ENCODE data around the gene KCNA10. TPM values are rescaled to one million over a fixed set of nuclear protein-coding genes. Genes with fewer than 3 reads are reported as not detected.

The KCNA10 gene
- polyA plus RNA-seq, 3 donors from 2014 or later, result not detected

DNA sequence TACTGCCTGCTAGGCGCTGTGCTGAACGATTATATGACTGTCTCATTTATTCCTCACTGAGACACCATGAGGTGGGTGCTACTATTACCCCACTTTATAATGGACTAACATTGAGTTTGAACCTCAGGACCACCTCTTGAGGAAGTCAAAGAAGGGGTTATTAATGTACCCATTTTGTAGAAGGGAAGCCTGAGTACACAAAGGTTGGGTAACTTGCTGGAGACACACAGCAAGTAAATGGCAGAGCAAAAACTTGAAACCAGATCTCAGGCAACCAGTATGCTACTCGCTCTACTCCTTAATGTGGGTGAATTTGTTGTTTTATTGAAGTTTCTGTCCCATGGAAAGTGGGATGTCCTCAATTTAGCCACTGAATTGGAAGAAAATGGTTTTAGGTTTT is 30.1 kb downstream of the KCNA10 start:
- no peak overlapping the region for H3K4me3 Mint-ChIP-seq
- H3K36me3 Mint-ChIP-seq, result no peaks in the 10 kb centered on the region
- peaks cover 0 to 4% (median 0%) of the 10 kb centered on the region in 3 donors for H3K27me3 Mint-ChIP-seq (ENCODE audit: low read depth in 3 of 3)
- no peaks in the 10 kb centered on the region for H3K4me1 Mint-ChIP-seq
- H3K27ac Mint-ChIP-seq, result no peak overlapping the region
- H3K9me3 Mint-ChIP-seq, result no peaks in the 10 kb centered on the region
- DNase-seq, result no peak

GRCh38 chr1:110488161-110488560 is 30.8 kb downstream of the KCNA10 start:
- Mint-ChIP-seq H3K27me3 (ENCODE audit: low read depth in 3 of 3) (peaks cover 0 to 4% (median 0%) of the 10 kb centered on the region in 3 donors), H3K36me3 (no peaks in the 10 kb centered on the region), H3K9me3 (no peaks in the 10 kb centered on the region), H3K27ac (no peak overlapping the region), H3K4me1 (no peaks in the 10 kb centered on the region), H3K4me3 (no peak overlapping the region)
- no peak for DNase-seq

GRCh38 chr1:110487726-110488125 is 31.2 kb downstream of the KCNA10 start:
- no peak overlapping the region for H3K27ac Mint-ChIP-seq
- DNase-seq, result no peak
- peaks cover 0 to 4% (median 0%) of the 10 kb centered on the region in 3 donors for H3K27me3 Mint-ChIP-seq (ENCODE audit: low read depth in 3 of 3)
- no peak overlapping the region for H3K4me3 Mint-ChIP-seq
- H3K9me3 Mint-ChIP-seq, result no peaks in the 10 kb centered on the region
- H3K36me3 Mint-ChIP-seq, result no peaks in the 10 kb centered on the region
- no peaks in the 10 kb centered on the region for H3K4me1 Mint-ChIP-seq

DNA sequence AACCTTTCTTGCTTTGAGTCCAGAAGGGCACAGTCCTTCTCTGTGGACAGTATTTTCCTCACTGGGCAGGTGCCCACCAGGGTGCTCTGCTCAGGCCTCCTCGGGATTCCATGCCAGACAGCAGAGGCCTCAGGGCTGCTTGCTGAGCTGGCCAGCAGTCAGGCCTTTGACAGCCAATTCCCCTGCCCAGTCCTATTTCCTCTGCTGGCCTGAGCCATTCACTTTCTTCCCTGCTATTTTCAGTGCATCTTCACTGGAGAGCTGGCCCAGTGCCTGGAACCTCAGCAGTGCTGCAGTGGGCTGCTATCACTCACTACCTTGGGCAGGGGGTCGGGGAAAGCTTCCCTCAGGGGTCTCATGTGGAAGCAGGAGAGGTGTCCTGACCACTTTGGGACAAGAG is 33.2 kb downstream of the KCNA10 start:
- Mint-ChIP-seq H3K27ac (no peak overlapping the region), H3K9me3 (no peaks in the 10 kb centered on the region), H3K36me3 (no peaks in the 10 kb centered on the region), H3K4me1 (no peaks in the 10 kb centered on the region), H3K4me3 (no peak overlapping the region), H3K27me3 (ENCODE audit: low read depth in 3 of 3) (peaks cover 0 to 4% (median 0%) of the 10 kb centered on the region in 3 donors)
- no peak for DNase-seq

- H3K27me3 Mint-ChIP-seq (ENCODE audit: low read depth in 3 of 3), result peaks cover 0 to 4% (median 0%) of the 10 kb centered on the region in 3 donors
Measured at GRCh38 chr1:110484801-110485200, 34.2 kb downstream of the KCNA10 start.

GRCh38 chr1:110483308-110483685 is 35.7 kb downstream of the KCNA10 start:
- Mint-ChIP-seq H3K4me1 (no peaks in the 10 kb centered on the region), H3K4me3 (no peak overlapping the region), H3K36me3 (no peaks in the 10 kb centered on the region), H3K27ac (no peak overlapping the region), H3K9me3 (no peaks in the 10 kb centered on the region), H3K27me3 (ENCODE audit: low read depth in 3 of 3) (peaks cover 0 to 4% (median 0%) of the 10 kb centered on the region in 3 donors)
- DNase-seq, result no peak

More at GRCh38 chr1:110484801-110485200, 34.2 kb downstream of the KCNA10 start:
- no peak overlapping the region for H3K27ac Mint-ChIP-seq
- no peaks in the 10 kb centered on the region for H3K36me3 Mint-ChIP-seq
- no peaks in the 10 kb centered on the region for H3K4me1 Mint-ChIP-seq
- H3K4me3 Mint-ChIP-seq, result no peak overlapping the region
- H3K9me3 Mint-ChIP-seq, result no peaks in the 10 kb centered on the region
- DNase-seq, result no peak

DNA sequence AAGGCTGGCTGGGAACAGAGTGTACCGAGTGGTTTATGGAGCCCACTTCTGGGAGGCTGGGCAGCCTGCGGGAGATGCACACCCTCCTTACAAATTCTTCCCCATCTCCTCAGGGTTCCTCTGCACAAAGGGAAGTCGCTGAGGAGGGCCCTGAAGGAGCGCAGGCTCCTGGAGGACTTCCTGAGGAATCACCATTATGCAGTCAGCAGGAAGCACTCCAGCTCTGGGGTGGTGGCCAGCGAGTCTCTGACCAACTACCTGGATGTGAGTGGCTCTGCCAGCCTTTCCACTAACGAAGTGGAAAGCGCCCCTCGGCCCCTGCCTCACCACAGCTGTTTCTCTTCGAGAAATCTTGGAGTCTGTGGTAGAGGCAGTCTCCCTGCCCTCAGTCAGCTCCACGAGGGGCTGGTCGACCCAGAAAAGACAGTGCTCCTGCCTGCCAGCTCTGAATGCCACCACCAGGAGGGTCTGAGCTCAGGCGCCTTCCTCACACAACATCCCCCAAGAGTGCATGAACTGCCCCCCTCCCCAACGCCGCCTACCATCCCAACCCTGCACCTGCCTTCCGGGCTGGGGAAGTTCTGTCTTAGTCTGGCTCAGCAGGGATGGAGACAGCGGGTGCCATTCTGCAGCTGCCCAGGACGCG is 36.2 kb downstream of the KCNA10 start:
- H3K27me3 Mint-ChIP-seq (ENCODE audit: low read depth in 3 of 3), result peaks cover 0 to 4% (median 0%) of the 10 kb centered on the region in 3 donors
- no peaks in the 10 kb centered on the region for H3K36me3 Mint-ChIP-seq
- H3K4me3 Mint-ChIP-seq, result no peak overlapping the region
- H3K4me1 Mint-ChIP-seq, result no peaks in the 10 kb centered on the region
- no peaks in the 10 kb centered on the region for H3K9me3 Mint-ChIP-seq
- H3K27ac Mint-ChIP-seq, result no peak overlapping the region
- no peak for DNase-seq

DNA sequence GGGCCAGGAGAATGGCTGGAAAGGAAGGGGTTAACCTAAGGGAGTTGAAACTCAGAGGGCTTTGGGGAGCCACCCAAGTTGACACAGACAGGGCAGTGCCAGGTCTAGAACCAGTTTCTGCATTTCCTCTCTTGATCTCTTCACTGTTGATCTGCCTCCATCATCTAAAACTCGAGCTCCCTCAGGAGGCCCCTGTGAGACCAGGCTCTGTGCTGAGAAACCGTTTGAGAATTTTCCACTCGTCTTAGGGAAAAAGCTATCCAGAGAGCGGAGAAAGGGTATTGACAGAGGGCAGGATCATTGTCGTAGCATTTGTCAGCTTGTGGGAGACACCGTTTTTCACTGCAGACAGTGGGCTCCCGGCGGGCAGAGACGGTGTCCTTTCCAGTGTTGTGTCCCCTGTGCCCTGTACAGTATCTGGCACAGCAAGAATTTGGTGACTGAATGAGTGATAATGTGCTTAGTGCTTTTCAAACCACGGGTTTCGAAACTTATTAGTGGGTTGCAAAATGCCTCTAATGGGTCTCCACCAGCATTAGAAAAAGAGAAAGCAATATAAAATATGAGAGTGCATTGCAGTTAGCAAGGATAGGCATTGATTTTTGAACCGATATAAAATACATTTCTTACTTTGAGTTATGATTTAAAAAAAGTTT is 36.9 kb downstream of the KCNA10 start:
- Mint-ChIP-seq H3K27me3 (ENCODE audit: low read depth in 3 of 3) (peaks cover 0 to 4% (median 0%) of the 10 kb centered on the region in 3 donors), H3K9me3 (no peaks in the 10 kb centered on the region)

DNA sequence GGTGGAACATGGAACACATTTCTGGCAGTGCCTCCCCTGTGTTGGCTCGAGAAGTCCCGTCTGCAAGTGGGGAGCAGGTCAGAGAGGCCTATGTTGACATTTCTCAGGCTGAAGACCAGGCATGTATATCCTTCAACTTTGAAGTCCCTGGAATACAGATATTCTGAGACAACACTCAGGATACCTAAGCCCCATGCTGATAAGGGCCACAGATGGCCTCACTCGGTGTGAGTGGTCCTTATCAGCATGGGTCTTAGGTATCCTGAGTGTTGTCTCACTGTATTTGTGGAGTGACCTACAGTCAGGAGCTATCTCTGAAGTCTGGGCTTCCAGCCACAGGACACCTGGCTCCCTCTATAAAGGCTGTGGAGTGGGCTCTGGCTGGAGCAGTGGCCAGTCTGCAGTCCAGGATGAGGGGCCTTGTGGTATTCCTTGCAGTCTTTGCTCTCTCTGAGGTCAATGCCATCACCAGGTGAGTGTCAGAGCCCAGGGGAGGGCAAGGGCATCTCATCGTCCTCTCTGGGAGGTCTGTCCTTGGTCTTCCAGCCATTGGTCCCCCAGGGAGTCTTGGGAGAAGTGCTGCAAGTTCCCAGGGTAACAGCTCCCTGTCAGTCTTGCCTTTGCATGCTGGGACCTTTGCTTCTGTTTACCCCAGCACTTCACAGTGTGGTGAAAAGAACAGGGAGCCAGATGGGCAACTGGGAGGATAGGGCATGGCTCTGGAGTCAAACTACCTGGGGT is 38.4 kb downstream of the KCNA10 start:
- no peaks in the 10 kb centered on the region for H3K36me3 Mint-ChIP-seq

More for the DNA sequence above, 36.9 kb downstream of the KCNA10 start:
- Mint-ChIP-seq H3K27ac (no peak overlapping the region), H3K36me3 (no peaks in the 10 kb centered on the region), H3K4me1 (no peaks in the 10 kb centered on the region), H3K4me3 (no peak overlapping the region)
- no peak for DNase-seq

DNA sequence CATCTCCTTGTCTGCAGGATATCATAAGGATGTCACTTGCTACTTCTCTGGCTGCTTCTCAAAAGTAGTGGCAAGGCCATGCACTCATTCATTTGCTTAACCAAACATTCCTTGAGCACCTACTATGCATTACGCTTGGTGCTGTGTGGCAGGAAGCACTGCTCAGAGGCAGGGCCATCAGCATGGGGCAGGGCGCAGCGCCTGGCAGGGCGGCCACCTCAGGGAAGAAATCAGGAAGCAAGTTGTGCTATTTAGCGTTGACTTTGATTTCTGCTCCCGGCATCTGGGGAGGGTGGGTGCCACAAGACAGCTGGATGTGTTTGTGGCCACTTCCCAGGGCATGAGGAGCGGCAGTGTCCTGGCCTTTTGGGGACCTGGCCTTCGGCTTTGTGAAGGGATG is 40.1 kb downstream of the KCNA10 start:
- no peak overlapping the region for H3K27ac Mint-ChIP-seq
- DNase-seq, result no peak
- H3K4me3 Mint-ChIP-seq, result no peak overlapping the region
- H3K4me1 Mint-ChIP-seq, result no peaks in the 10 kb centered on the region
- H3K9me3 Mint-ChIP-seq, result no peaks in the 10 kb centered on the region
- no peaks in the 10 kb centered on the region for H3K36me3 Mint-ChIP-seq
- peaks cover 0 to 3% (median 0%) of the 10 kb centered on the region in 3 donors for H3K27me3 Mint-ChIP-seq (ENCODE audit: low read depth in 3 of 3)

More for the DNA sequence above, 38.4 kb downstream of the KCNA10 start:
- Mint-ChIP-seq H3K4me1 (no peaks in the 10 kb centered on the region), H3K27ac (no peak overlapping the region), H3K9me3 (no peaks in the 10 kb centered on the region), H3K4me3 (no peak overlapping the region), H3K27me3 (ENCODE audit: low read depth in 3 of 3) (no peaks in the 10 kb centered on the region)
- no peak for DNase-seq

GRCh38 chr1:110477967-110478640 is 40.9 kb downstream of the KCNA10 start:
- Mint-ChIP-seq H3K9me3 (no peaks in the 10 kb centered on the region), H3K27me3 (ENCODE audit: low read depth in 3 of 3) (peaks cover 0 to 3% (median 0%) of the 10 kb centered on the region in 3 donors), H3K4me3 (no peak overlapping the region), H3K36me3 (no peaks in the 10 kb centered on the region), H3K27ac (no peak overlapping the region), H3K4me1 (no peaks in the 10 kb centered on the region)
- no peak for DNase-seq

DNA sequence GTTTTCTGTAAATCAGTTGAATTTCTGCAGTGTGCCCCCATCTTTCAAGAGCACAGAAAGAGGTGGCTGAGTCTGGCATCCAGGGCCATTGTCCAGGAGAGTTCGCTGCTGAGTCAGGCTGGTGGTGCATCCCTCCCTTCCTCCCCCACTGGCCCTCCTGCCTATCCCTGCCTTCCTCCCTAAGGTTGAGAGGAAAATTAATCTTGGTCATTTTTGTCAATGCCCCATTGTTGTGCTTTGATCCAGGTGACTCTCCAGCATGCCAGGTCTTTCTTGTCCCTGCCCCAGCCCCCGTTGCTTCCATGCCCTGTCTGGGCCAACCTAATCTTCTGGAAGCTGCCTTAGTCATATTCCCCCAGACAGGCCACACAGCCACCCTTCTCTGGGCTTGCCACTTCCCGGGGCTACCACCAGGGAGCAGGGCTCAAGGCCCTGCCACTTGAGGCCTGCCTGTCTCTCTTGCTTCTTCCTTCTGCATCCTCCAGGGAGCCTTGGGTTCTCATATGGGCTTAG is 41.5 kb downstream of the KCNA10 start:
- Mint-ChIP-seq H3K27me3 (ENCODE audit: low read depth in 3 of 3) (peaks cover 0 to 3% (median 0%) of the 10 kb centered on the region in 3 donors), H3K27ac (peak overlapping the region in 1 of 6 donors; percentile 52), H3K4me1 (no peaks in the 10 kb centered on the region)

GRCh38 chr1:110477041-110477440 is 41.9 kb downstream of the KCNA10 start:
- no peak overlapping the region for H3K27ac Mint-ChIP-seq
- H3K27me3 Mint-ChIP-seq (ENCODE audit: low read depth in 3 of 3), result peaks cover 0 to 3% (median 2%) of the 10 kb centered on the region in 3 donors
- H3K9me3 Mint-ChIP-seq, result no peaks in the 10 kb centered on the region
- no peaks in the 10 kb centered on the region for H3K36me3 Mint-ChIP-seq
- no peak for DNase-seq
- H3K4me3 Mint-ChIP-seq, result no peak overlapping the region
- H3K4me1 Mint-ChIP-seq, result no peaks in the 10 kb centered on the region

More for the DNA sequence above, 41.5 kb downstream of the KCNA10 start:
- Mint-ChIP-seq H3K36me3 (no peaks in the 10 kb centered on the region), H3K9me3 (no peaks in the 10 kb centered on the region), H3K4me3 (no peak overlapping the region)
- DNase-seq, result no peak
